DND-41 (cell line): ENCODE measurements around the gene ADAMTS16.
A peak's percentile ranks its signal among the peaks of the same experiment; 100 is the strongest.

Experiments used
- ATAC-seq: fragments of 200-7000 bp; cut with Tn5 transposase; 3 replicates; pipeline ENCODE4 v1.9.1; 2021; ENCODE audit warnings: low read depth; ENCODE audit not compliant: insufficient read depth
- DNase-seq: peaks from one replicate; pipeline ENCODE4 v3.0.0-alpha.2; 2020
- H2AFZ ChIP-seq: 2 replicates; pipeline ENCODE4 v1.6.0; 2012; ENCODE audit warnings: low read depth, low read length
- H3K27ac ChIP-seq: 2 replicates; pipeline ENCODE4 v1.5.1; 2012; ENCODE audit warnings: low read length, inconsistent platforms
- H3K27me3 ChIP-seq: fragments of 200-600 bp; sonication (generic); 2 replicates; pipeline ENCODE4 v1.6.0; 2012; ENCODE audit warnings: low read length, mild to moderate bottlenecking, inconsistent platforms; ENCODE audit not compliant: insufficient read depth, poor library complexity
- H3K36me3 ChIP-seq: 2 replicates; pipeline ENCODE4 v1.5.1; 2012; ENCODE audit warnings: low read length, inconsistent platforms; ENCODE audit not compliant: insufficient read depth
- H3K4me1 ChIP-seq: 2 replicates; pipeline ENCODE4 v1.5.1; 2012; ENCODE audit warnings: mild to moderate bottlenecking, low read length; ENCODE audit not compliant: insufficient read depth
- H3K4me2 ChIP-seq: 2 replicates; pipeline ENCODE4 v1.6.0; 2012; ENCODE audit warnings: mild to moderate bottlenecking, moderate library complexity, low read length, inconsistent platforms; ENCODE audit not compliant: insufficient read depth
- H3K4me3 ChIP-seq, 2 experiments: fragments of 200-600 bp in 1 of 2; shearing (Covaris generic) in 1 of 2; 2 replicates each; pipeline ENCODE4 v1.5.1; 2012 to 2016; ENCODE audit warnings: inconsistent platforms in 2 of 2, low read length in 2 of 2, mild to moderate bottlenecking in 2 of 2, low read depth in 1 of 2, moderate library complexity in 1 of 2
- H3K79me2 ChIP-seq: 2 replicates; pipeline ENCODE4 v1.6.0; 2012; ENCODE audit warnings: low read length, inconsistent platforms; ENCODE audit not compliant: insufficient read depth
- H3K9ac ChIP-seq: 2 replicates; pipeline ENCODE4 v1.6.0; 2012; ENCODE audit warnings: low read depth, mild to moderate bottlenecking, inconsistent platforms, low read length, moderate library complexity
- H3K9me3 ChIP-seq: 2 replicates; pipeline ENCODE4 v1.5.1; 2012; ENCODE audit warnings: low read length, moderate library complexity, mild to moderate bottlenecking, inconsistent platforms; ENCODE audit not compliant: insufficient read depth, severe bottlenecking
- H4K20me1 ChIP-seq: 2 replicates; pipeline ENCODE4 v1.6.0; 2012; ENCODE audit warnings: low read length; ENCODE audit not compliant: insufficient read depth
- CTCF ChIP-seq: IDR thresholded peaks from 2 replicates; pipeline ENCODE4 v1.5.1; 2012; ENCODE audit warnings: borderline replicate concordance, low read length, moderate library complexity, mild to moderate bottlenecking; ENCODE audit not compliant: poor library complexity, severe bottlenecking; ENCODE audit errors: extremely low read depth
- EZH2 ChIP-seq: IDR thresholded peaks from 3 replicates; pipeline ENCODE4 v1.6.1; 2012; ENCODE audit warnings: borderline replicate concordance, low read depth, mild to moderate bottlenecking, moderate library complexity, low read length, inconsistent platforms; ENCODE audit not compliant: severe bottlenecking

Gene ADAMTS16

GRCh38 chr5:5182508-5183188, 42.5 kb downstream of the ADAMTS16 start:
- Histone ChIP-seq H3K27ac (no peak overlapping the region), H4K20me1 (no peaks in the 10 kb centered on the region), H3K27me3 (no peaks in the 10 kb centered on the region), H3K9ac (no peak overlapping the region), H3K4me1 (no peaks in the 10 kb centered on the region), H3K36me3 (no peaks in the 10 kb centered on the region), H3K4me3 (no peak overlapping the region), H3K4me2 (no peak overlapping the region), H3K79me2 (no peaks in the 10 kb centered on the region), H3K9me3 (no peaks in the 10 kb centered on the region), H2AFZ (no peak overlapping the region)
- TF ChIP-seq EZH2 (no peak), CTCF (no peak)
- DNase-seq (no peak), ATAC-seq (peak; percentile 53; the same call in 1 of the 3 replicates)

- TF ChIP-seq EZH2 (no peak), CTCF (no peak)
- no peaks in the 10 kb centered on the region for H4K20me1 ChIP-seq
- ATAC-seq (peak; percentile 17; the same call in 1 of the 3 replicates), DNase-seq (no peak)
- H3K4me2 ChIP-seq, result no peak overlapping the region
- H3K4me3 ChIP-seq, result no peak overlapping the region
- H3K36me3 ChIP-seq, result no peaks in the 10 kb centered on the region
- no peaks in the 10 kb centered on the region for H3K27me3 ChIP-seq
- no peaks in the 10 kb centered on the region for H3K4me1 ChIP-seq
- no peak overlapping the region for H3K27ac ChIP-seq
- no peaks in the 10 kb centered on the region for H3K79me2 ChIP-seq
- H2AFZ ChIP-seq, result no peak overlapping the region
- no peaks in the 10 kb centered on the region for H3K9me3 ChIP-seq
- H3K9ac ChIP-seq, result no peak overlapping the region
Observed at GRCh38 chr5:5183189-5183699, 43.1 kb downstream of the ADAMTS16 start.

- H4K20me1 ChIP-seq, result no peaks in the 10 kb centered on the region
- no peaks in the 10 kb centered on the region for H3K4me1 ChIP-seq
- H3K36me3 ChIP-seq, result no peaks in the 10 kb centered on the region
Observed at GRCh38 chr5:5183933-5184332, 43.8 kb downstream of the ADAMTS16 start.

More at GRCh38 chr5:5183933-5184332, 43.8 kb downstream of the ADAMTS16 start:
- ATAC-seq (no peak), DNase-seq (no peak)
- Histone ChIP-seq H3K27me3 (no peaks in the 10 kb centered on the region), H3K4me2 (no peak overlapping the region), H2AFZ (no peak overlapping the region), H3K9me3 (no peaks in the 10 kb centered on the region), H3K27ac (no peak overlapping the region), H3K4me3 (no peak overlapping the region), H3K9ac (no peak overlapping the region), H3K79me2 (no peaks in the 10 kb centered on the region)
- no peak for TF ChIP-seq CTCF
- TF ChIP-seq EZH2, result no peak
